ENCODE data around the gene FOXN3. TPM values are rescaled to one million over a fixed set of nuclear protein-coding genes. Genes with fewer than 3 reads are reported as not detected.

The FOXN3 gene
- total RNA-seq, 1 donor from 2014 or later: 41.4 TPM

- H3K4me1 Mint-ChIP-seq: no peaks in the 10 kb centered on the region
- DNase-seq (ENCODE audit: low read depth, low spot score): no peak
- H3K27me3 Mint-ChIP-seq (ENCODE audit: low read depth): no peaks in the 10 kb centered on the region
- H3K36me3 Mint-ChIP-seq (ENCODE audit: low read depth): peaks cover 13% of the 10 kb centered on the region
- H3K27ac Mint-ChIP-seq (ENCODE audit: unreplicated experiment): no peak overlapping the region
- H3K4me3 Mint-ChIP-seq: no peak overlapping the region
- no peak for TF ChIP-seq CTCF (conservative IDR thresholded peaks at IDR 0.05)
- peaks cover under 1% of the 10 kb centered on the region for H3K9me3 Mint-ChIP-seq
Observed at GRCh38 chr14:89175881-89176799, 240.9 kb downstream of the FOXN3 start.

GRCh38 chr14:89171628-89172027 is 245.4 kb downstream of the FOXN3 start:
- Mint-ChIP-seq H3K27me3 (ENCODE audit: low read depth) (no peaks in the 10 kb centered on the region), H3K4me3 (no peak overlapping the region), H3K4me1 (no peaks in the 10 kb centered on the region), H3K36me3 (ENCODE audit: low read depth) (peaks cover 27% of the 10 kb centered on the region), H3K9me3 (peaks cover 3% of the 10 kb centered on the region), H3K27ac (ENCODE audit: unreplicated experiment) (no peak overlapping the region)
- DNase-seq (ENCODE audit: low read depth, low spot score): no peak
- TF ChIP-seq CTCF (conservative IDR thresholded peaks at IDR 0.05): no peak

GRCh38 chr14:89171168-89171567 is 245.9 kb downstream of the FOXN3 start:
- Mint-ChIP-seq H3K36me3 (ENCODE audit: low read depth) (peaks cover 27% of the 10 kb centered on the region), H3K4me3 (no peak overlapping the region), H3K9me3 (peaks cover 3% of the 10 kb centered on the region), H3K27me3 (ENCODE audit: low read depth) (no peaks in the 10 kb centered on the region), H3K27ac (ENCODE audit: unreplicated experiment) (no peak overlapping the region), H3K4me1 (no peaks in the 10 kb centered on the region)
- no peak for TF ChIP-seq CTCF (conservative IDR thresholded peaks at IDR 0.05)
- no peak for DNase-seq (ENCODE audit: low read depth, low spot score)

GRCh38 chr14:89167705-89168104 is 249.3 kb downstream of the FOXN3 start:
- TF ChIP-seq CTCF (conservative IDR thresholded peaks at IDR 0.05): no peak
- no peak for DNase-seq (ENCODE audit: low read depth, low spot score)
- Mint-ChIP-seq H3K4me1 (no peaks in the 10 kb centered on the region), H3K27ac (ENCODE audit: unreplicated experiment) (no peak overlapping the region), H3K4me3 (no peak overlapping the region), H3K36me3 (ENCODE audit: low read depth) (peaks cover 15% of the 10 kb centered on the region), H3K9me3 (peaks cover 3% of the 10 kb centered on the region), H3K27me3 (ENCODE audit: low read depth) (no peaks in the 10 kb centered on the region)

- no peak overlapping the region for H3K27ac Mint-ChIP-seq (ENCODE audit: unreplicated experiment)
- no peak for DNase-seq (ENCODE audit: low read depth, low spot score)
- H3K9me3 Mint-ChIP-seq: peaks cover 3% of the 10 kb centered on the region
- no peaks in the 10 kb centered on the region for H3K27me3 Mint-ChIP-seq (ENCODE audit: low read depth)
- H3K4me3 Mint-ChIP-seq: no peak overlapping the region
- H3K4me1 Mint-ChIP-seq: no peaks in the 10 kb centered on the region
- H3K36me3 Mint-ChIP-seq (ENCODE audit: low read depth): peaks cover 17% of the 10 kb centered on the region
- TF ChIP-seq CTCF (conservative IDR thresholded peaks at IDR 0.05): no peak
Observed at GRCh38 chr14:89166633-89167032, 250.4 kb downstream of the FOXN3 start.

All from neural crest cell (in vitro differentiated cells).